GOT3 (cell line): ENCODE data around the gene CYP4Z1.
"Not testable (repeated sequence)": the region's sequence is repeated elsewhere in the genome, so short reads cannot be mapped to it uniquely, and the experiment has no call there.

Source experiments
- DNase-seq: peaks from one replicate; lab custom pipeline; 2025; ENCODE audit warnings: mixed read lengths; lab: John Stamatoyannopoulos, UW

The CYP4Z1 gene

DNA sequence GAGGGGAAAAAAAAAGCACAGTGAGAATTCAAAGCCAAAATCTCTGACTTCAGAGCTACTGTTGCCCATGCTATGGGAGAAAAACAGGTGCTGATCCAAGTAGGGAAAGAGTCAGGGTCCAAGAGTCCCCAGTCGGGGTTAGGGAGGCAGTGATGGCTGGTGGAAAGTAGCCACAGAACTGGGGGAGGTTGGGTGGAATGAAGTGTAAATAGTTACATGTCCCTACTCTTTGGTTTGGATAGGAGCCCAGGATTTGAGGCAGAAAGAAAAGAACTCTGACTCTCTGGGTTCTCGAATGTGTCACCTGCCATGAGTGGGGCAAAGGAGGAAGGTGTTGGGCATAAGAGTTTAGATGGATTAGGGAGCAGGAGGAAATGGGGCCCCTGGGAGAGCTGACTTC is 61.8 kb downstream of the CYP4Z1 start:
- not testable (repeated sequence) for DNase-seq

GRCh38 chr1:47129489-47130230 is 62.6 kb downstream of the CYP4Z1 start:
- not testable (repeated sequence) for DNase-seq

GRCh38 chr1:47132665-47133064 is 65.6 kb downstream of the CYP4Z1 start:
- DNase-seq = not testable (repeated sequence)

DNA sequence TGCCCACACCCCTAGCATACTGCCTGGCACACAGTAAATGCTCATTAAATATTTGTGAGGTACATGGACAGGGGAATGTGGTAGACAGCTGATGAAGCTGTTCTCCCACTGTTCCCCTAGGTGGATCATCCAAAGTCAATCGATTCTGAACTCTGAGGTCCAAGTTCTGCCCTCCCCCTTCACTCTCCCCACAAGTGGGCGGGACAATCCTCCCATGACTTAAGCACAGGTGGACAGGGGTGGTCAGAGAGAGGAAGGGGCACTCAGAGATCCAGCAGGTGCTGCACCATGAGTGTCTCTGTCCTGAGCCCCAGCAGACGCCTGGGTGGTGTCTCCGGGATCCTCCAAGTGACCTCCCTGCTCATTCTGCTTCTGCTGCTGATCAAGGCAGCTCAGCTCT is 70.2 kb downstream of the CYP4Z1 start, which contains the start of gene CYP4A22:
CYP4A22 (plus strand) TSS at position 244 of the 400 bp plus-strand sequence; CDS start at position 289, 45 bp downstream.
- DNase-seq = no peak

DNA sequence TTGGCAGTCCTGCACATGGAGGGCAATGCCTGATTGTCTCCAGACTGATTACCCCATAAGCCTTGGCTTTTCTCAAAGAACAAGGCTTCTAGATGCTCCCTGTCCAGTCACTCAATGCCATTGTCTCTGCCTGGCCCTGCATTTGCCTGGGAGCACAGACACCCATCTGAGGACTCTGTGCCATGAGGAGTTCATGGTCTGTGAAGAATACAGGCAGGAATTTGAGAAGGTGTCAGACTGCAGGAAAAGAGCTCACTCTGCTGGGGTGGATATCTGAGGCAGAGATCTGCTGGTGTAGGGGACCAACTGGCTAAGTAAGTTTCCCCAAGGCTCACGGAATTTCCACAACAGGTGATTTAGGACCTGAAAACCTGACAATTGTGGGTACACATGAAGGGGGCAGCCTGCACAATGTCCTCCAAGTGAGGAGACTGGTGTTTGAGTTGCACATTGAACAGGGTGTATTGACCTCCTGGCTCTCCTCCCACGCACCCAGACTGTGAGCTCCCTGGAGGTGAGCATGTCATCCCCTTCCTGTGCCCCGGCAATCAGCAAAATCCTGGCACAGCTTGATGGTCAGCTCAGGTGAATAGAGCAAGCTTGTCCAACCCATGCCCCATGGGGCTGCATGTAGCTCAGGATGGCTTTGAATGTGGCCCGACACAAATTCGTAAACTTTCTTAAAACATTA is 71.0 kb downstream of the CYP4Z1 start:
- no peak for DNase-seq

DNA sequence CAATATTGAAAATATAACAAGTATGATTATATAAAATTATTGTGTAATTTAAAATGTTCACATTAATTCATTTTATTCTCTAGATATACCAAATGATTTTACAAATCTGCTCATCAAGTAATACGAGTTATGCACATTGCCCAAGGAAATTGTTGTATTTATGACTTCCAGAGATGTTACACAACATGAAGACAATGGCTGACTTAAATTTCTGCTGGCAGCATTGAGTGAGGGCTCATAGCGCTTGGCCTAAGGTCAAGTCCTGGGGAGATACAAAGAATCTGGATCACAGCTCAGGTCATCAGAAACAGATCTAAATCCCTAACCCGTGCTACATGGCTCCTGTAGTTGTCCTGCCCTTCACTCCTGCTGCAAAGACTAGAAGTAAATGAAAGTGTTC is 73.3 kb downstream of the CYP4Z1 start:
- not testable (repeated sequence) for DNase-seq

DNA sequence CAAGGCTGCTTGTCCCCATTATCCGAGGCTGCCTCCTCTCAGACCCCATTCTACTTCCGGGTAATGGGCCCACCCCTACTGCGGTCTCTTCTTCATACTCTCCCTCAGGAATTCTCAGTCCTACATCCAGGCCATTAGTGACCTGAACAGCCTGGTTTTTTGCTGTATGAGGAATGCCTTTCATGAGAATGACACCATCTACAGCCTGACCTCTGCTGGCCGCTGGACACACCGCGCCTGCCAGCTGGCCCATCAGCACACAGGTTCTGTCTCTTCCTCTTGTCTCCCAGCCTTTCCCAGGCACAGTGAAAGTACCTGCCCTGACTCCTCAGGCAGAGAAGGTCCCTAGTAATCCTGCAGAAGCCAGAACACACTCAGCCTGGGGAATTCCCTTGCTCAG is 76.6 kb downstream of the CYP4Z1 start:
- DNase-seq = not testable (repeated sequence)

DNA sequence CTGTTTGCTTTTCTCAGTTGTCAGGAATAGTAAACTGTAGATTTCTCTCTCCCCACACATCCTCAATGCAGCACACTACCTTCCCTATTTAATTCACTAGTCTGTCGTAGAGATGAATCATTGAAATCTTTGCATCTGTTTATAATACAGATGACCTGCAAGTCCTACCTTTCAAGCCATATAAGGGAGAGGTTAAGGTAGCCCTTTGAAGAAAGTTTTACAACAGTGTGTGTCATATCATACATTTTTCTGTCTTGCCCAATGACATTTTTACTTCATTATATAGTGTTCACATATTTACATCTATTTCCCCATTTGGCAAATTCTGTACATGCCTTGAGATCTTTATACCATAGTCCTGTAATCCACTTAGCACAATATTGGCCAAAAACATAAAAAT is 79.5 kb downstream of the CYP4Z1 start:
- not testable (repeated sequence) for DNase-seq

DNA sequence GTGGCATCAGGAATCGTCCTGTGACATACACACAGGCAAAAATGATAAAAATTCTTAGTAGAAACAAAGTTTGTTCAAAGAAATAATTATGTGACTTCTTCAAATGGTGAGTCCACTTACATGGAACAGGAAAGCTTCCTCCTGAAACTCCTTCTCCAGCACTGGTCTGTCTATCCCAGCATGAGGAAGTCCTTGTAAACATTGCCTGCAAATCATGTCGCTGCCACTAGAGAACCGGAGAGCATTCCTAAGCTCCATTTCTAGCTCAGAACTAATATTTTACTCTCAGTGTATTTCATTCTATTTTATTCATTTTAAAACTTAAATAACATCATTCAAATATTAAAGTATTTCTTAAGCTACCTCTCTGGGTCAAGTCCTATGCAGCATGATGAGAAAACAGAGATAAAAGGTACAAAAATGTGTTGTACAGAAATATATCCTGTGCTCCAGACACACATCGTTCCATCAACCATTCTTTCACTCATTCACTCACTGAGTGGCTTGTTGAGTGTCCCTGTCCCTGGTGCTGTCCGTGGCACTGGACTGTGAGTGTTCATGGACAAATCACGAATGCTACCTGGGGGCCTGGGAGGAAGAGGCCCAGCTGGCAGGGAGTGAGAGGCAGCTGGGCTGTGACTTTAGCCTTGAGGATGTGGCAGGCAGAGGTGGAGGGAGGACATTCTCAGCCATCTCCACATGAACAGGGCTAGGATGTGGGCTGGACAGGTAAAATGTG is 80.2 kb downstream of the CYP4Z1 start:
- DNase-seq = no peak

DNA sequence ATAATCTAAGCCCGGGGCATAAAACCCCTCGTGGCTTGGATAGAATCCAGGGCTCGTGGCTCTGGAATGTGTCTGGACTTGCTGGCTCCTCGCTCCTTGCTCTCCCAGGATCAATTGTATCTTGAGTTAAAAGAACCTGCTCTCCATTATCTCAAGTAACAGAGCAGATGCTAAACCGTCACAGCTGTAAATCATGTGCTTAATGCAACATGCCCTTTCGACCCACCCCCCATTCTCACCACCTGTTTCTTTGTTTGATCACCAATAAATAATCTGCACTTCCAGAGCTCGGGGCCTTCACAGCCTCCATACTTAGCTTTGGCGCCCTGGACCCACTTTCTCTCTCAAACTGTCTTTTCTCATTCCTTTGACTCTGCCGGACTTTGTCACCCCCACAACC is 82.1 kb downstream of the CYP4Z1 start:
- DNase-seq = not testable (repeated sequence)

- not testable (repeated sequence) for DNase-seq
These were observed 89.4 kb downstream of the CYP4Z1 start for GRCh38 chr1:47156457-47156856.

- not testable (repeated sequence) for DNase-seq
These were observed 90.9 kb downstream of the CYP4Z1 start for GRCh38 chr1:47157957-47158356.

DNA sequence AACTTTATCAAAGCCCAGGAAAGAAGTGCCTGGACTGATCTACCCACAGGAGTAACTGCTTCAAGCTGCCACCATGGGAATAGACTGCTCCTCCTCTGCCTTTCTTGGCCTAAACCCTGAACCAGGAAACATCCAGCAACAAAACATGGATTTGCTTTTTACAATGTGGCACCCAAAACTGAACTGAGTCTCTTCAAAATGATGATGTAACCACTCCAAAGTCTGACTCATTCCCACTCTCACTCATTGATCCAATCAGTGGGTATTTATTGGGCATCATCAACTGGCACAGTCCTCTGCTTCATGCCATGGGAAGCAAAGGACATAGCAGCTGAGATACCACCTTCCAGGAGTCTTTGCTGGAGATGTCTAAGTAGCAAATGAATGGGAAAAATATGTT is 93.7 kb downstream of the CYP4Z1 start:
- no peak for DNase-seq

GRCh38 chr1:47161298-47162040 is 94.4 kb downstream of the CYP4Z1 start:
- DNase-seq = no peak

GRCh38 chr1:47164552-47164951 is 97.5 kb downstream of the CYP4Z1 start:
- DNase-seq = no peak
